SU-DHL-6 (cell line): Measurements from ENCODE around the gene SMIM1.

Source experiments
- H2AFZ ChIP-seq: fragments of 200-600 bp; sonication (generic); 2 replicates; pipeline ENCODE4 v1.6.1; 2014; ENCODE audit warnings: low read depth, mild to moderate bottlenecking, moderate library complexity, mixed read lengths, antibody characterized with exemption, low read length; ENCODE audit not compliant: severe bottlenecking
- H3F3A ChIP-seq: fragments of 200-600 bp; shearing (Covaris generic); 2 replicates; pipeline ENCODE4 v1.6.0; 2016; ENCODE audit warnings: antibody characterized with exemption, mild to moderate bottlenecking; ENCODE audit not compliant: insufficient read depth
- H3K27ac ChIP-seq: fragments of 200-600 bp; sonication (generic); 2 replicates; pipeline ENCODE4 v1.5.1; 2016; ENCODE audit warnings: low read depth, mild to moderate bottlenecking, low read length, moderate library complexity, mixed read lengths
- H3K27me3 ChIP-seq: fragments of 200-600 bp; sonication (generic), shearing (Covaris generic); 2 replicates; pipeline ENCODE4 v1.6.0; 2014; ENCODE audit warnings: mild to moderate bottlenecking, low read length
- H3K36me3 ChIP-seq: fragments of 200-600 bp; sonication (generic); 2 replicates; pipeline ENCODE4 v1.6.1; 2014; ENCODE audit warnings: mild to moderate bottlenecking, low read length, mixed read lengths
- H3K4me2 ChIP-seq: fragments of 300-600, 200-600 bp; shearing (Covaris generic), sonication (generic); 2 replicates; pipeline ENCODE4 v1.6.0; 2014; ENCODE audit warnings: low read length, low read depth, mild to moderate bottlenecking; ENCODE audit not compliant: poor library complexity, severe bottlenecking
- H3K4me3 ChIP-seq: fragments of 200-600 bp; sonication (generic); 2 replicates; pipeline ENCODE4 v1.5.1; 2014; ENCODE audit warnings: antibody characterized with exemption, low read length, mild to moderate bottlenecking, mixed read lengths; ENCODE audit not compliant: insufficient read depth, poor library complexity, severe bottlenecking
- H3K79me2 ChIP-seq: fragments of 200-600 bp; sonication (generic); 2 replicates; pipeline ENCODE4 v1.6.1; 2014; ENCODE audit warnings: mild to moderate bottlenecking, low read length, moderate library complexity; ENCODE audit not compliant: insufficient read depth
- H3K9ac ChIP-seq: fragments of 200-600 bp; sonication (generic); 2 replicates; pipeline ENCODE4 v1.7.0; 2014; ENCODE audit warnings: mild to moderate bottlenecking, low read length
- H3K9me2 ChIP-seq: fragments of 200-600 bp; sonication (generic); replicated peaks from 2 replicates; pipeline ENCODE4 v1.6.1; 2014; ENCODE audit warnings: low read length; ENCODE audit not compliant: insufficient read depth
- H3K9me3 ChIP-seq: fragments of 200-600 bp; sonication (generic); 2 replicates; pipeline ENCODE4 v1.6.1; 2014; ENCODE audit warnings: low read length, mixed read lengths; ENCODE audit not compliant: insufficient read depth
- H4K20me1 ChIP-seq: fragments of 200-600 bp; sonication (generic); 2 replicates; pipeline ENCODE4 v1.6.1; 2014; ENCODE audit warnings: low read depth, mild to moderate bottlenecking, antibody characterized with exemption, low read length, moderate library complexity, mixed read lengths
- EZH2phosphoT487 ChIP-seq: fragments of 200-600 bp; sonication (generic), shearing (Covaris generic); conservative IDR thresholded peaks from 2 replicates; pipeline ENCODE4 v1.6.1; 2018; ENCODE audit warnings: mild to moderate bottlenecking, antibody characterized with exemption, low read length, moderate library complexity, mixed read lengths
- TF ChIP-seq, protein P1 (sequence below): fragments of 200-600 bp; sonication (generic); IDR thresholded peaks from one replicate; pipeline ENCODE4 v1.5.1; 2017; ENCODE audit warnings: antibody characterized with exemption, mild to moderate bottlenecking, low read length, moderate library complexity; ENCODE audit not compliant: insufficient read depth, poor library complexity, severe bottlenecking

SMIM1 gene

GRCh38 chr1:3740752-3741151 lies 31.8 kb upstream of the SMIM1 start:
- Histone ChIP-seq H3K4me3 (no peak overlapping the region), H3K9me3 (no peaks in the 10 kb centered on the region), H3K9me2 (no peaks in the 10 kb centered on the region), H3K79me2 (no peaks in the 10 kb centered on the region), H3K27me3 (no peaks in the 10 kb centered on the region), H3F3A (no peaks in the 10 kb centered on the region), H3K27ac (no peak overlapping the region), H2AFZ (no peak overlapping the region), H4K20me1 (no peaks in the 10 kb centered on the region), H3K36me3 (no peaks in the 10 kb centered on the region), H3K4me2 (no peak overlapping the region), H3K9ac (no peak overlapping the region)
- TF ChIP-seq EZH2phosphoT487: no peak
- TF ChIP-seq, protein P1, sequence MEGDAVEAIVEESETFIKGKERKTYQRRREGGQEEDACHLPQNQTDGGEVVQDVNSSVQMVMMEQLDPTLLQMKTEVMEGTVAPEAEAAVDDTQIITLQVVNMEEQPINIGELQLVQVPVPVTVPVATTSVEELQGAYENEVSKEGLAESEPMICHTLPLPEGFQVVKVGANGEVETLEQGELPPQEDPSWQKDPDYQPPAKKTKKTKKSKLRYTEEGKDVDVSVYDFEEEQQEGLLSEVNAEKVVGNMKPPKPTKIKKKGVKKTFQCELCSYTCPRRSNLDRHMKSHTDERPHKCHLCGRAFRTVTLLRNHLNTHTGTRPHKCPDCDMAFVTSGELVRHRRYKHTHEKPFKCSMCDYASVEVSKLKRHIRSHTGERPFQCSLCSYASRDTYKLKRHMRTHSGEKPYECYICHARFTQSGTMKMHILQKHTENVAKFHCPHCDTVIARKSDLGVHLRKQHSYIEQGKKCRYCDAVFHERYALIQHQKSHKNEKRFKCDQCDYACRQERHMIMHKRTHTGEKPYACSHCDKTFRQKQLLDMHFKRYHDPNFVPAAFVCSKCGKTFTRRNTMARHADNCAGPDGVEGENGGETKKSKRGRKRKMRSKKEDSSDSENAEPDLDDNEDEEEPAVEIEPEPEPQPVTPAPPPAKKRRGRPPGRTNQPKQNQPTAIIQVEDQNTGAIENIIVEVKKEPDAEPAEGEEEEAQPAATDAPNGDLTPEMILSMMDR: no peak

DNA sequence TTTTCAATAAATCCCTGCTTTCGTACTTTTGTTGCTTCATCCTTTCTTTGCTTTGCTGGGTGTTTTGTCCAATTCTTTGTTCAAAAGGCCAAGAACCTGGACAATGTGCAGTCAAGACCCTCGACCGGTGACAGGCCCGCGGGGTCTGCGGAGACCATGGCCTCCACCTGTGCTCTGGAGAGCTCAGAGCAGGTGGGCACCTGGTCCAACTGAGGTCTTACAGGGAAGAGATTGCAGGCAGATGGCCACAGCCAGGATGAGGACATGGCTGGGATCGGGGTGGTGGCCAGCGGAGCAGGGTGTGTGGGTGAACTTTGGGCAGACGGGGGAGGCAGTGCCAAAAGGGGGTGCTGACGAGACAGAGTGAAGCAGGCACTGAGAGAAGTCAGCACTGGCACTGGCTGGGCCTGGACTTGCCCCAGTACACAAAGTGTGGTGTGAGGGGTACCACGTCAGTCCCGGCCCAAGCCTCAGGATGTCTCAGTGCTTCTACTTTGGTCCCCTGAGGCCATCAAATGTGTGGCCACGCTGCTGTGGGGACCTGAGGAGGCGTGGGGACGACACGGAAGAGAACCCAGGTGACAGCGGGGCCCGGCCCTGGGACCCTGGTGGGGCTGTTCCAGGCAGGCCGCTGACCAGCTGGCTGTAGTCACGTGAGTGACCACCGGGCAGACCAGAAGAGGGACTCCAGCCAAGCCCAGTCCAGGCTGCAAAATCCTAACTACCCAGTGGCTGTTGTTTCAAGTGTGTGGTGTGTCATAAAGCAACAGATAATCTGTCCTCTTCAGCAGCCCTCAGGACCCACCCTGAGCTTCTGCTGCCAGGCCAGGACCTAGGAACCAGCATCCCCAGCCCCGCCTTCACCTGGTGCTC lies 30.7 kb upstream of the SMIM1 start:
- TF ChIP-seq EZH2phosphoT487: no peak
- TF ChIP-seq, protein P1: no peak
- Histone ChIP-seq H3K4me2 (no peak overlapping the region), H3K9me3 (no peaks in the 10 kb centered on the region), H3K79me2 (no peaks in the 10 kb centered on the region), H3K4me3 (no peak overlapping the region), H3K27me3 (no peaks in the 10 kb centered on the region), H3F3A (no peaks in the 10 kb centered on the region), H4K20me1 (no peaks in the 10 kb centered on the region), H3K36me3 (no peaks in the 10 kb centered on the region), H3K27ac (no peak overlapping the region), H3K9me2 (no peaks in the 10 kb centered on the region), H2AFZ (no peak overlapping the region), H3K9ac (no peak overlapping the region)

GRCh38 chr1:3742439-3743298 lies 29.9 kb upstream of the SMIM1 start:
- no peaks in the 10 kb centered on the region for H3K9me2 ChIP-seq
- H3K4me2 ChIP-seq: no peak overlapping the region
- no peaks in the 10 kb centered on the region for H3K36me3 ChIP-seq
- no peak overlapping the region for H2AFZ ChIP-seq
- H3K79me2 ChIP-seq: no peaks in the 10 kb centered on the region
- H3K9me3 ChIP-seq: no peaks in the 10 kb centered on the region
- no peaks in the 10 kb centered on the region for H3F3A ChIP-seq
- H4K20me1 ChIP-seq: no peaks in the 10 kb centered on the region
- no peaks in the 10 kb centered on the region for H3K27me3 ChIP-seq
- no peak overlapping the region for H3K9ac ChIP-seq
- H3K27ac ChIP-seq: no peak overlapping the region
- TF ChIP-seq, protein P1: no peak
- no peak for TF ChIP-seq EZH2phosphoT487
- H3K4me3 ChIP-seq: no peak overlapping the region
